Neuronal stem cell (in vitro differentiated cells): ENCODE results near the gene ZDHHC23.

Experiments
- DNase-seq: peaks from one replicate; pipeline ENCODE4 v3.0.0-alpha.2; 2013; ENCODE audit warnings: low spot score
- H2AFZ ChIP-seq: one replicate; pipeline ENCODE4 v1.6.1; 2013; ENCODE audit warnings: mild to moderate bottlenecking, low read length, inconsistent platforms
- H2AK5ac ChIP-seq: 2 replicates; pipeline ENCODE4 v1.6.1; 2013; ENCODE audit warnings: low read depth, mild to moderate bottlenecking, inconsistent platforms, low read length, moderate library complexity, mixed read lengths
- H2BK120ac ChIP-seq: 2 replicates; pipeline ENCODE4 v1.6.1; 2013; ENCODE audit warnings: low read depth, mild to moderate bottlenecking, inconsistent platforms, low read length, moderate library complexity, mixed read lengths
- H2BK12ac ChIP-seq: one replicate; pipeline ENCODE4 v1.6.1; 2013; ENCODE audit warnings: low read length, inconsistent platforms
- H2BK15ac ChIP-seq: 2 replicates; pipeline ENCODE4 v1.6.1; 2013; ENCODE audit warnings: mild to moderate bottlenecking, low read length, inconsistent platforms, mixed read lengths
- H2BK5ac ChIP-seq: one replicate; pipeline ENCODE4 v1.6.1; 2013; ENCODE audit warnings: inconsistent platforms, mild to moderate bottlenecking, low read length, moderate library complexity
- H3K14ac ChIP-seq: one replicate; pipeline ENCODE4 v1.6.1; 2013; ENCODE audit warnings: low read length, inconsistent platforms
- H3K18ac ChIP-seq: 2 replicates; pipeline ENCODE4 v1.6.1; 2013; ENCODE audit warnings: low read length, inconsistent platforms
- H3K23ac ChIP-seq: 2 replicates; pipeline ENCODE4 v1.6.1; 2013; ENCODE audit warnings: low read depth, mild to moderate bottlenecking, mixed read lengths, low read length, inconsistent platforms; ENCODE audit not compliant: poor library complexity
- H3K27ac ChIP-seq: replicated peaks from 3 replicates; pipeline ENCODE4 v1.5.1; 2013; ENCODE audit warnings: low read length, inconsistent platforms
- H3K27me3 ChIP-seq, 3 experiments: 2 replicates each; pipeline ENCODE4 v1.6.1; 2013; ENCODE audit warnings: low read length in 3 of 3, mild to moderate bottlenecking in 2 of 3, inconsistent platforms in 1 of 3, low read depth in 1 of 3, mixed read lengths in 1 of 3, moderate library complexity in 1 of 3; ENCODE audit not compliant: control insufficient read depth in 3 of 3, insufficient read depth in 3 of 3
- H3K36me3 ChIP-seq, 2 donors: replicated peaks in 1 of 2; 2 replicates each; pipeline ENCODE4 v1.6.1; 2013; ENCODE audit warnings: low read length in 2 of 2; ENCODE audit not compliant: control insufficient read depth in 2 of 2, insufficient read depth in 2 of 2
- H3K4ac ChIP-seq: 2 replicates; pipeline ENCODE4 v1.6.1; 2013; ENCODE audit warnings: inconsistent platforms, mild to moderate bottlenecking, low read length, moderate library complexity
- H3K4me1 ChIP-seq, 2 donors: 1 replicate in 1 of 2; 2 replicates in 1 of 2; pipeline ENCODE4 v1.6.1; 2013; ENCODE audit warnings: low read length in 2 of 2, low read depth in 1 of 2; ENCODE audit not compliant: control insufficient read depth in 2 of 2, insufficient read depth in 1 of 2
- H3K4me2 ChIP-seq: one replicate; pipeline ENCODE4 v1.6.1; 2013; ENCODE audit warnings: mild to moderate bottlenecking, low read length, inconsistent platforms; ENCODE audit not compliant: insufficient read depth, poor library complexity, severe bottlenecking
- H3K4me3 ChIP-seq, 2 donors: 2 replicates each; pipeline ENCODE4 v1.5.1; 2013; ENCODE audit warnings: low read length in 2 of 2, mild to moderate bottlenecking in 2 of 2, inconsistent platforms in 1 of 2, moderate library complexity in 1 of 2
- H3K79me1 ChIP-seq: one replicate; pipeline ENCODE4 v1.6.1; 2013; ENCODE audit warnings: low read depth, mild to moderate bottlenecking, inconsistent platforms, low read length, moderate library complexity
- H3K9ac ChIP-seq: one replicate; pipeline ENCODE4 v1.6.1; 2013; ENCODE audit warnings: mild to moderate bottlenecking, low read depth, low read length, inconsistent platforms; ENCODE audit not compliant: poor library complexity
- H3K9me3 ChIP-seq, 2 donors: replicated peaks in 1 of 2; 2 replicates each; pipeline versions ENCODE3 to v1.6.1; 2013; ENCODE audit warnings: low read length in 2 of 2, mild to moderate bottlenecking in 2 of 2, inconsistent platforms in 1 of 2, low read depth in 1 of 2, mixed read lengths in 1 of 2, moderate library complexity in 1 of 2; ENCODE audit not compliant: control insufficient read depth in 2 of 2, insufficient read depth in 1 of 2
- H4K8ac ChIP-seq: one replicate; pipeline ENCODE4 v1.6.1; 2013; ENCODE audit warnings: low read depth, mild to moderate bottlenecking, inconsistent platforms, low read length, moderate library complexity
- H4K91ac ChIP-seq: one replicate; pipeline ENCODE4 v1.6.1; 2013; ENCODE audit warnings: low read length, low read depth, mild to moderate bottlenecking, inconsistent platforms; ENCODE audit not compliant: poor library complexity
- WGBS, 2 donors: extraction: QIAGEN DNeasy Blood & Tissue Kit; methylation state at CpG; one replicate each; pipeline ENCODE4 v1.1.7; 2013; ENCODE audit warnings: missing lambda C conversion rate in 2 of 2, mixed read lengths in 1 of 2; ENCODE audit not compliant: insufficient read length in 2 of 2, insufficient replicate concordance in 1 of 2; ENCODE audit errors: extremely low coverage in 2 of 2; 5-methylcytosine and 5-hydroxymethylcytosine counted together

The ZDHHC23 gene

GRCh38 chr3:113954091-113954685 is 6.4 kb downstream of the ZDHHC23 start:
- Histone ChIP-seq H3K27me3 (peaks cover 0 to 15% (median 1%) of the 10 kb centered on the region in 3 experiments), H4K91ac (no peak overlapping the region), H3K9ac (no peak overlapping the region), H2BK120ac (no peak overlapping the region), H3K36me3 (no peaks in the 10 kb centered on the region), H3K4me3 (no peak overlapping the region), H2AFZ (no peak overlapping the region), H2BK12ac (no peak overlapping the region), H3K9me3 (no peaks in the 10 kb centered on the region), H3K18ac (no peak overlapping the region), H3K4me2 (no peak overlapping the region), H2BK15ac (no peak overlapping the region), H4K8ac (no peak overlapping the region), H2AK5ac (no peak overlapping the region), H3K23ac (no peak overlapping the region), H3K4me1 (no peaks in the 10 kb centered on the region), H3K79me1 (no peaks in the 10 kb centered on the region), H2BK5ac (no peak overlapping the region), H3K14ac (no peak overlapping the region), H3K4ac (no peak overlapping the region), H3K27ac (no peak overlapping the region)
- WGBS, 2 donors, result no CpG with 5 or more reads among the region's 8 CpGs
- no peak for DNase-seq

DNA sequence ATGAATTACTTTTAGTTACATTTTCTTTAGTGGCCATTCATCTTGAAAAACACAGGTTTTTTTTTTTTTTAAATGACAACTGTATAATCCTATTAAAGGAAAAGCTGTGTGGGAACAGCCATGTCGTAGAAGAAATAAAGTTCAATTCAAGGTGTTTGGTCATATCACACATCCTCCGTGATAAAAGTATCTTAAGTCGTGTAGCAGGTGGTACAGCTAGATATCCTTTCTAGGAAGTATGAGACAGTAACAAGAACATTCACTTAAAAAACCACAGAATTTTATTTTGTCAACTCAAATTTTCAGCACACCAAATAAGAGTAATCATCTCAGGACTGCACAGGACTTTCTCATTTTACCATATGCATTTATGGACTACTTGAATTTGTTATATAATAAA is 16.1 kb downstream of the ZDHHC23 start:
- H4K8ac ChIP-seq, result no peak overlapping the region
- H3K79me1 ChIP-seq, result no peaks in the 10 kb centered on the region
- H2BK5ac ChIP-seq, result no peak overlapping the region
- no peak overlapping the region for H2BK15ac ChIP-seq
- no peak overlapping the region for H3K4ac ChIP-seq
- H2BK120ac ChIP-seq, result no peak overlapping the region
- H3K4me3 ChIP-seq, result no peak overlapping the region
- no peaks in the 10 kb centered on the region for H3K27me3 ChIP-seq
- no peak overlapping the region for H3K23ac ChIP-seq
- H3K18ac ChIP-seq, result no peak overlapping the region
- DNase-seq, result no peak
- no peak overlapping the region for H3K14ac ChIP-seq
- H3K4me2 ChIP-seq, result no peak overlapping the region
- H3K27ac ChIP-seq, result no peak overlapping the region
- no CpG with 5 or more reads among the region's 3 CpGs for WGBS, 2 donors
- H3K9ac ChIP-seq, result no peak overlapping the region
- no peak overlapping the region for H2AK5ac ChIP-seq
- no peaks in the 10 kb centered on the region for H3K9me3 ChIP-seq
- no peak overlapping the region for H4K91ac ChIP-seq
- no peaks in the 10 kb centered on the region for H3K36me3 ChIP-seq
- no peaks in the 10 kb centered on the region for H3K4me1 ChIP-seq
- no peak overlapping the region for H2BK12ac ChIP-seq
- H2AFZ ChIP-seq, result no peak overlapping the region

DNA sequence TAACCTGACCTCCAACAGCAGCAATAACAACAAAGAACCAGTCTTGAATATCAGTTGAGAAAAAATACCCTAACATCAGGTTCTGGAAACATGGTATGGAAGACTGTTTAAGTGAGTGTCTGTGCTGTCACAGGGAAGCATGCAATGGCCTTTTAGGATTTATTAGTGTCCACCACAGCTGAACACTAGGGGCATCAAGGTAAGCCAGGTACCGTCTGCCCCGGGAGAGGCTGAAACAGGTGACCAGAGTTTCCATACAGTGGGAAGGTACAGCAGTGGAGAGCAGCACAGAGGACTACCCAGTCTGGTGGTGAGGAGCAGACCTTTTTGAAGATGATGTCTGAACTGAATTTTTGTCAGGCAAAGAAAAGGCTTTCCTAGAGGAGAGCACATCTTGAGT is 18.4 kb downstream of the ZDHHC23 start:
- Histone ChIP-seq H4K8ac (no peak overlapping the region), H3K23ac (no peak overlapping the region), H2AK5ac (no peak overlapping the region), H3K9me3 (no peaks in the 10 kb centered on the region), H2BK12ac (no peak overlapping the region), H3K4ac (no peak overlapping the region), H3K4me2 (no peak overlapping the region), H3K27ac (no peak overlapping the region), H3K79me1 (no peaks in the 10 kb centered on the region), H3K27me3 (no peaks in the 10 kb centered on the region), H3K36me3 (no peaks in the 10 kb centered on the region), H4K91ac (no peak overlapping the region), H2AFZ (no peak overlapping the region), H3K9ac (no peak overlapping the region), H3K14ac (no peak overlapping the region), H2BK120ac (no peak overlapping the region), H3K18ac (no peak overlapping the region), H3K4me3 (no peak overlapping the region), H3K4me1 (no peaks in the 10 kb centered on the region), H2BK15ac (no peak overlapping the region), H2BK5ac (no peak overlapping the region)
- WGBS, 2 donors, result no CpG with 5 or more reads among the region's 2 CpGs
- DNase-seq, result no peak

DNA sequence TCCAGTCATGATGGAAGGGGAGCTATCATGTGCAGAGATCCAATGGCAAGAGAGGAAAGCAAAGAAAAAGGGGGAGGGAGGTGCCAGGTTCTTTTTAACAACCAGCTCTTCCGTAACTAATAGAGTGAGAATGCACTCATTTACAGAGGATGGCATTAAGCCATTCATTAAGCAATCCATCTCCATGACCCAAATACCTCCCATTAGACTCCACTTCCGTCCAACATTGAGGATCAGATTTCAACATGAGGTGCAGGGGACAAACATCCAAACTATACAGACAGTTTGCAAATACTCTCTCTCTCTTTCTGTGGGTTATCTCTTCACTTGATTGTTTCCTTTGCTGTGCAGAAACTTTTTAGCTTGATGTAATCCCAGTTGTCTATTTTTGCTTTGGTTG is 21.2 kb downstream of the ZDHHC23 start:
- Histone ChIP-seq H3K27me3 (no peaks in the 10 kb centered on the region), H2AFZ (no peak overlapping the region), H2BK5ac (no peak overlapping the region), H3K4me2 (no peak overlapping the region), H3K4ac (no peak overlapping the region), H3K36me3 (no peaks in the 10 kb centered on the region), H3K27ac (no peak overlapping the region), H3K18ac (no peak overlapping the region), H2BK15ac (no peak overlapping the region), H3K9ac (no peak overlapping the region), H3K14ac (no peak overlapping the region), H2BK12ac (no peak overlapping the region), H2AK5ac (no peak overlapping the region), H3K4me1 (no peaks in the 10 kb centered on the region), H3K79me1 (no peaks in the 10 kb centered on the region), H3K23ac (no peak overlapping the region), H4K8ac (no peak overlapping the region), H3K4me3 (no peak overlapping the region), H4K91ac (no peak overlapping the region), H3K9me3 (peaks cover 0 to 8% of the 10 kb centered on the region in 2 donors), H2BK120ac (no peak overlapping the region)
- DNase-seq, result no peak
- no CpG with 5 or more reads among the region's 2 CpGs for WGBS, 2 donors
